GF-D8 (cell line): ENCODE measurements around the gene MTHFD1.

Experiments
- DNase-seq: peaks from one replicate; lab custom pipeline; 2025; lab: John Stamatoyannopoulos, UW

The MTHFD1 gene

DNA sequence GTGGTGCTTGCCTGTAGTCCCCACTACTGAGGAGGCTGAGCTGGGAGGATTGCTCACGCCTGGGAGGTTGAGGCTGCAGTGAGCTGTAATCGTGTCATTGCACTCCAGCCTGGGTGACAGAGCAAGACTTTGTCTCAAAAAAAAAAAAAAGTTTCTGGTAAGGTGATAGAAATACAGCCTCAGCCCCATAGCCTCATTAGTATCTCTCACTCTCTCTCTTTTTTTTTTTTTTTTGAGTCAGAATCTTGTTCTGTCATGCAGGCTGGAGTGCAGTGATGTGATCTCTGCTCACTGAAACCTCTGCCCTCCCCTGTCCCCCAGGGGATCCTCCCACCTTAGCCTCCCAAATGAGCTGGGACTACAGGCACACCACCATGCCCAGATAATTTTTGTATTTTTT is 19.2 kb downstream of the MTHFD1 start:
- DNase-seq, result no peak

DNA sequence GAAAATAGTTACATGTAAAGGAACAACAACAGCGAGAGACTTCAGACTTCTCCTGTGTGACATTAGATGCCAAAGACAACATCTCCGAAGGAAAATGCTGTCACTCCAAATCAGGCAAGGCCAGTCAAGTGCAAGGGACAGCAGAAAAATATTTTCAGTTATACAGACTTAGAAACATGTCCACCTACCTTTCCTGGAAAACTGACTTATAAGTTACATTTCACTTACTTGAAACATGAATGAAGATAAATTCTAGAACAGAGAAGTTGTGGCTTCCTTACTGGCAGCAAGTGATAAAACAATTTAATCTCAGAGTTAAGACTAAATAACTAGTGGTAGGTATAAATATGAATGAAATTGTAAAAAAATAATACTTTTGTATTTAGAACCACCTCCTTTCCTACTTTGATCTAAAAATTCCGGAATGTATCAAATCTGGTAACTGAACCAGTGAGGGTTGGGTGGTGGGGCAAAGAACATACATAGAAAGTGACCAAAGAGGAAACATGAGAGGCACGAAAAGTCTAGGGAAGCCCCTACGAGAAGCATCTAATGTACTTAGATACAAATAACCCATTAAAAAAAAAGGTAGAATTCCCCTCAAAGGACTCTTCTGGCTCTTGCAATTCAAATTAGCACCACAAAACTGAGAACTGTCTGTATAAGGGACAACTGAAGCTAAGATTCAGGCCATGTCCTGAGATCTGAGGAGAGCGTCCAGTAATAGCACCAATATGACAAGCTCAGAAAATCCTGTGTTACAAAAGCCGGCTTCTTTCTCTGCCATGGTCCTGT is 21.2 kb downstream of the MTHFD1 start:
- DNase-seq, result no peak

DNA sequence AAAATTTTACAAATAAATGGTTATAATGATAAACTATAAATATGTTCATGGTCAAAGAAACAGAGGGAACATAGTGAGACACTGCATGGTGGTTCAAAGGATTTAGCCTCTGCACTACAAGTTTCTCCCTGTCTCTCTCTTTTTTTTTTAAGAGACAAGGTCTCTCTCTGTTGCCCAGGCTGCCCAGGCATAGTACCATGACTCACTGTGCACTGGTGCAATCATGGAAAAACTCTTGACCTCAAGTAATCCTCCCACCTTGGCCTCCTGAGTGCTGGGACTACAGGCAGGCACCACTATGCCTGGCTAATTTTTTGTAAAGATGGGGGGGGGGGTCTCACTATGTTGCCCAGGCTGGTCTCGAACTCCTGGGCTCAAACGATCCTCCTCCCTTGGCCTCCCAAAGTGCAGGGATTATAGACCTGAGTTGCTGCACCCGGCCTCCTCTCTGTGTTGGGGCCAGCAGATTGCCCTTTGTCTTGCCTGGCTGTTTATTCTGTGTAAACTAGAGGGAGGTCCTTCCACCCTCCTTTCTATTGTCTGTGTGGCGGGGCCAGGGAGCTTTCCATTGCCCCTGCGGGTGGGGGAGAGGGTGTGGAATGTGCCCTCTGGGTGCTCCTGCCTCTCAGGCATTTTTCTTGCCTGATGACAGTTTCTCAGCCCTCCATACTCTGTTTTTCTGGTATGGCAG is 22.1 kb downstream of the MTHFD1 start:
- no peak for DNase-seq

DNA sequence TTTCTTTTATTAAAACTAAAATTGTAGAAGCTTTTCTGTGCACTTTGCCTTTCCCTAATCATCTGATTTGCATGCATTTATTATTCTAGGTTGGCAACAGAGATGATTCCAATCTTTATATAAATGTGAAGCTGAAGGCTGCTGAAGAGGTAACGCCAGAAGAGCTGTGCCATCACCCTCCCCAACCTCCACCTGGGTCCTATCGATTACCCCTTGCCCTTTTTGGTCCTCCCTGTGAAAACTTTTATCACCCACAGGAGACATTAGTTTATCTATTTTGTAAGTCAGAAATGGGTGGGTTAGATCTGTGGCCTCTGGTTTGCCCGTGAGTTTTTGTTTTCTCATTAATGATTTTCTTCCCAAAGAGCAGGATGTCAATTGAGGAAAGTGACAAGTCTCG is 22.8 kb downstream of the MTHFD1 start:
- no peak for DNase-seq

DNA sequence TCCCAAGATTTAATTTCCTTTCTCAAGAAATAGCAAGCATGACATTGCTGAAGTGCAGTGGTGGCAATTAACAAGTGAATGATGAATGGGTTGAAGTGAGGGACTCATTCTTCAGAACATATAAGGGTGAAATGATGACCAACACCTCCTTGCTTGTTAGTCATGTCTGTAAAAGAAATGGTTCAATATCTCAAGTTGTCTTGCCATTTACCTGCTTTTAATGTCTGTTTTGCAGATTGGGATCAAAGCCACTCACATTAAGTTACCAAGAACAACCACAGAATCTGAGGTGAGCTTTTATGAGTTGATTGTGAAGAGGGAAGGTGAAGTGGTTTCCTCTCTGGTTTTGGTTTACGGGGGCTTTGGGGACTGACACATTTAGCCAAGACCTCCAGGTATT is 24.1 kb downstream of the MTHFD1 start:
- DNase-seq, result no peak

DNA sequence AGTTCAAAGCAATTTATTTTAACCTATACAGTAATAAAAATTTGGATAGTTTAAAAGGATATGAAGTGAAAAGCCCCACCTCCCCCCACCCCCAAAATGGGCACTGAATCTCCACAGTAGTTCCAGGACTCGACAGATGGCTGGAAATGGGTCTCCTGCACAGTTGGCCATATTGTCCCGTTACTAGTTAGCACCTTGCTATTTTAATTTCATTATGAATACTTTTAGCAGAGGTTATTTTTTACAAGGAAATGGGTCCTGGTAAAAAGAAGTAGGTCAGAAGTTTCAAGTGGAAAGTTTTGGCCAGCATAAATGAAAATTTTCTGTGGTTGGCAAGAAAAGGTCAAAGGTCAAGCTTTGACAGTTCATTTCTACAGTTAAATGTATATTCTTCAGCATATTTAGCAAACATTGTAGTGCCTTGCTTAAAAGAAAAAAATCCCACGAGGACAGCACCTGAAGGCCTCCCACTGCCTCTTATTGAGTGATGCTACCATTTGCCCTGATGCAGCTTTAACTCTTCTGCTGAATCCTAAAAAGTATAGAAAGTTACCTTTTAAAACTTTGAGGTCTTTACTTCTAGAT is 28.3 kb downstream of the MTHFD1 start:
- no peak for DNase-seq

DNA sequence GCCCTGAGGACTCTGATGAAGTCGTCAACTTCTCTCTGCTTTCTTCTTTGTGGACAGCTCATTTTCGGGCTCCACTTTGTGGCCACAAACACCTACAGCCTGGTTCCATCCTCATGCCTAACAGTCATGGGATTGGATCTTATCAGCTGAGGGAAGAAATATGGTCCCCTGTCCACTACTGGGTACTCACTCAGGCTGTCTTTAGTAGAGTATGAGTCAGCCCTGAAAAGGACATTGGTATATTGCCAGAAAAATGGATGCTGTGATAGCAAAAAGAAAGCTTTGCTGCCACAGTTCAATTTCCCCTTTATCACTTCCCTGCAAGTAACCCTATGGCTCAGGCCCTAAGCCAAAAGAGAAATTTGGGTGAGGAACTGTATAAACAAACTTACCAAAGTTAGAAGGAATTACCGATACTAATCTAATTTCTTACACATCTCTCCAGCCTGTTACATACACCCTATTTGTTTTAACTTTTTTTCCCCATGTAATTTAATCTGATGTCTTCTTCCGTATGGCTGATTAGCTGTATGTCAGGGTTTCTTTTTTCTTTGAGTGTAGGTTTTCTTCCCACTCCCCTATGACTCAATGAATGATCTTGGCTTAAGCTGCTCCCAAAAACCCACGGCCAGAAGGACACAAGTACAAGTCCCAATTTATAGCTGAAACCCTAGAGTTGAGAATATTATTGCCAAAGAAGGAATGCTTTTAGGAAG is 29.1 kb downstream of the MTHFD1 start:
- DNase-seq, result no peak

DNA sequence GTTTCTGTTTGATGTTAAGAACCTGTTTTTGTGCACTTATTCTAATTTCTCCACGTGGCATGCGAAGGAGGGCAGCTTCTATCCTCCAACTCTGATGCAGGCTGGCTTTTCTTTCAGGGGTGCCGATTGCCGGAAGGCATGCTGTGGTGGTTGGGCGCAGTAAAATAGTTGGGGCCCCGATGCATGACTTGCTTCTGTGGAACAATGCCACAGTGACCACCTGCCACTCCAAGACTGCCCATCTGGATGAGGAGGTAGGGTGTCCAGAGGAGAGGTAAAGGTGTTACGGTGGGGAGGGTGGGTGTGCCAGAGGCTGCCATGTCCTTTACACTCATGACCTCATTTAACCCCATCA is 29.6 kb downstream of the MTHFD1 start:
- DNase-seq, result no peak

DNA sequence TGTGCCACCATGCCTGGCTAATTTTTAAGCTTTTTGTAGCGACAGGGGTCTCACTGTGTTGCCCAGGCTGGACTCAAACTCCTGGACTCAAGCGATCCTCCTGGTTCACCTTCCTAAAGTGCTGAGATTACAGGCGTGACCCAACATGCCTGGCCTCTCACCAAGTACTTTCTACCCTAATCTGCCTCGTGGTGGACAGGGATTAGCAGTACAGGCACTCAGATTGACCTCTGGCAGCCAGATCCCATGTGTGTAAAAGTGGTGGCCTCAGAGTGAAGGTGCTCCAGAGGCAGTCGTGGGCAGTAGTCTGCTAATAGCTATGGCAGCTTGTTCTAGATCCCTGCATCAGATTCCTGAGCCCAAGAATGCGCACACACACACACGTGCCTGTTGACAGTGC is 30.9 kb downstream of the MTHFD1 start:
- no peak for DNase-seq

DNA sequence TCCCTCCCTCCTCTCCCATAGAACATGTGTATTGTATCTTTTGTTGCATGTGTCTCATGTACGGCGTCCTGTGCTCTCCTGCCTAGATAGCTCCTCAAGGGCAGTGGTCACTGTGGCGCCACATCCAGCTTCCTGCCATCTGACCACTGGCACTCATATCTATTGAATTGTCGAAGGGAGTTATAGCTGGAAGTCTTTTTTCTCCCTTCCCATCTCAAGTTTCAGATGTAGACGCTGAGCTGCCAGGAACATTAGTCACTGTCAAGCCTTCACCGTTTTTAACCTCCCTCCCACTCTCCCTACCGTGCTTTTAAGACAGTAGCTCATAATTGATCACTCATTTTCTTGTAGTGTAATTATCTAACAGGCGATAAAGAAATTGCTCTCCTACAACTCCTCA is 33.0 kb downstream of the MTHFD1 start:
- no peak for DNase-seq

DNA sequence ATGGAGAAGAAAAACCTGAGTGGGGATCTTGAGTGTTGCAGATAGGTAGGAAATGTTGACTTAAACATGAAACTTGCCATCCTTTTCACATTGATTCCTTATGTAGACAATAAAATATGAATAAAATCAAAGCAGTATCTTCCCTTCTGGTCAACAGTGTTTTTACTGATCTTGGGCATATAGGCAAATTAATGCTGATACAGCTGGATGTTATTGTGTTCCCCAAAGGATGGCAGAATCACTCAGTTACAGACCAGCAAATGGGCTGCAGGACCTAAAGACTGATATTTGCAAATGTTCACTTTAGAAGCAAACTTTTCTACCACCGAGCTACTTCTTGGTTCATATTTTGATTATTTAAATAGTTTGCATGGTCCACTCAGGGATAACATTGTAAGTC is 33.9 kb downstream of the MTHFD1 start:
- DNase-seq, result no peak

DNA sequence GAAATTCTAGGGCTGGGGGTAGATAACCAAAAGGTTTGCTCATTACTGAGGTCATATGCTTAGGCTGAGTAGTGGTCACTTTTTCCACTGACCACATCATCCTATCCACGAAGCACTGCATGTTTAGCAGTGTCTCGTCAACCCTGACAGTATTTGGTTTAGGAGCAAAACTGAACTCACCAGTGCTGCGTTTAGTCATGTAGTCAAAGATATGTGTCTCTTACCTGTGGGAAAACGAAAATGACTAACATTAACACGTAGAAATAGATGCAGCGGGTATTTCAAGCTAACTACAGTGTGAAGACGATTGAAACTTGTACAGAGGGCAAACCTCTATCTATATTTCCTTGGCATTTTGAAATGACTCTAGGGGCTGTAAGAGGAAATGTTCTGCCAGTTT is 34.6 kb downstream of the MTHFD1 start:
- DNase-seq, result no peak

DNA sequence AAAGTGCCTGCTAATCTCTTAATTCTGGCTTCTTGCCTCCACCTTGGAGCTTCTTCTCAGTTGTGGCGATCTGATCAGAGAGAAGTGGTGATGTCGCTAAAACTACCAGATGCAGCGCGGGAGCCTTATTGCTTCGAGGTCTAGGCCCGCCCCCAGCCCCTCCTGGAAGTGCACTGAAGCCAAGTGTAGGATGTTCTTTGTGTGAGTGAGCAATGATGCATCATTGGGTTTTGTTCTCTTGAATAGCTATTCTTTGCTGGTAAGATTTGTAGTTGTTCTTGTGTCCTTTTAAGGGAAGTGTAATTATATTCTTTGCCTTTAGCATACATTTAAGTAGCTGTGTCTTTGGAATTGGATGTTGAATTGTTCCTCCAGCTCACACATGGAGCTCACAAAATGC is 35.8 kb downstream of the MTHFD1 start:
- DNase-seq, result no peak

DNA sequence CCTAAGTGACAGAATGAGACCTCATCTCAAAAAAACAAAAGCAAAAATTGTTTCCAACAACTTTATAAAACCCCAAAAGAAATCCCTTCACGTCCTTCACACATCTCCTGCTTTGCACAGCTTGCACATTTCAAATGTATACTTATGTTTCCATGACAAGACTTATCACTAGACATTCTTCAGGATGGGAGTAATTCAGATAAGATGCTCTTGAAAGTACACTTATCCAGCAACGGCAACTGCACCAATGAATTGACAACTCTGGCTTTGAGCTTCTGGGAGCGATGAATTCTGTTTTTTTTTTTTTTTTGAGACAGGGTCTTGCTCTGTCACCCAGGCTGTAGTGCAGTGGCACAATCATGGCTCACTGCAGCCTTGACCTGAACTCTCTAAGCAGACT is 46.4 kb downstream of the MTHFD1 start:
- DNase-seq, result no peak

DNA sequence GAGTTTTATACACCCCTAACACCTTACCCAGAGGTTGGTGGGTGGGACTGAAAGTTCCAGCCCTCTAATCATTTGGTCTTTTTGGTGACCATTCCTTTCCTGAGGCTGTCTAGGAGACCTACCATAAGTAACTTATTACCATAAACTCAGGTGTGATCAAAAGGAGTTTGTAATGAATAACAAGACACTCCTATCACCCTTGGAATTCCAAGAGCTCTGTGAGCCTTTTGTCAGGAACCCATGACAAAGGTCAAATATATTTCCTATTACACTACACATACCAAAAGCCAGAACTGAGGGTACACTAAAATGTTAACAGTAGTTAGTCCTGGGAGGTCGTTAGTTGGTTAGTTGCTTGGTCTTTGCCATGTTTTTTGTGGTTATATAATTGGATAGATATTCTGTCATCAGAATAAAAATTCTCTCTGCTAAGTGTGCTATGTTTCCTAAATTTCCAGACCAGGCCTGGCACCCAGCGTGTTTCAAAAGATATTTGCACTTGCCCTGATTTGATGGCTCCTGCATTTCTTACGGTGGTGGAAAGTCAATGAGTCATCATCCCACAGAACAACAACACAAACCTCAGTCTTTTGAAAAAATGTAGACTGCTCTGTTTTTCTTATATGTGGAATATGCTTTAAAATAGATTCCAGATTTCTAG is 50.2 kb downstream of the MTHFD1 start:
- no peak for DNase-seq

DNA sequence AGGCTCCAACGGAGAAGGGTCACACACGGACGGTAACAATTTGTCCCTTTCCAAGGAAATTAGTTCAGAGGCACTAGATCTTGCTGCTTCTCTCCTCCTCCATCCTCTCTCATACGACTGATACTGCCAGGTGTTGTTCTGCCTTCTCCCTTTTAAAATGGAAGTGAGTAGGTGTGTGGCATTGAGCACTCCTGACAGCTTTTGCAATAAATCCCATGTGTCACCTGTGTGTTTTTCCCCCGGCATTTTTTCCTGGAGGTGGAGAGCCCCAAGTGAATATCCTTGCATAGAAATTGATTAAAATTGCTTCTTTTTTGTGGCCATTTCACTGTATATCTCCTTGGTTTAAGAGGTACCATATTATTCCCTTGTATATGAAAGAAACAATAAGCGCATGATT is 51.0 kb downstream of the MTHFD1 start:
- DNase-seq, result no peak

DNA sequence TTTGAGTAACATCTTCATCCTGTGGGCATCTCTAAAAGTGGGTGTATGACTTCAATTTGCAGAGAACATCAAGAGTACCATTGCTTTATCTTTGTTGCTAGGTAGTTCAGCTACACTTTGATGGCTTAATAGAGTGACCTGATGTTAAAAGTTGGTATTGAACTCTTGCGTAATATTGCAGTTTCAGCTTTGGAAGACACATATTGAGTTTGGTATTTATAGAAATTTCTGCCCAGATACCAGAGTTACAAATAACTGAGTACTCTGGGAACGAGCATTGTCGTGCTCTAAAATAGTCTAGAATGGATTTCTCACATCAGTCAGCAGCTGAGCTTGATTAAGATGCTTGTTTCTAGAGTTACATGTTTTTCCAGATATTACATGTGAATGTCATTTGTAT is 52.3 kb downstream of the MTHFD1 start:
- DNase-seq, result no peak

DNA sequence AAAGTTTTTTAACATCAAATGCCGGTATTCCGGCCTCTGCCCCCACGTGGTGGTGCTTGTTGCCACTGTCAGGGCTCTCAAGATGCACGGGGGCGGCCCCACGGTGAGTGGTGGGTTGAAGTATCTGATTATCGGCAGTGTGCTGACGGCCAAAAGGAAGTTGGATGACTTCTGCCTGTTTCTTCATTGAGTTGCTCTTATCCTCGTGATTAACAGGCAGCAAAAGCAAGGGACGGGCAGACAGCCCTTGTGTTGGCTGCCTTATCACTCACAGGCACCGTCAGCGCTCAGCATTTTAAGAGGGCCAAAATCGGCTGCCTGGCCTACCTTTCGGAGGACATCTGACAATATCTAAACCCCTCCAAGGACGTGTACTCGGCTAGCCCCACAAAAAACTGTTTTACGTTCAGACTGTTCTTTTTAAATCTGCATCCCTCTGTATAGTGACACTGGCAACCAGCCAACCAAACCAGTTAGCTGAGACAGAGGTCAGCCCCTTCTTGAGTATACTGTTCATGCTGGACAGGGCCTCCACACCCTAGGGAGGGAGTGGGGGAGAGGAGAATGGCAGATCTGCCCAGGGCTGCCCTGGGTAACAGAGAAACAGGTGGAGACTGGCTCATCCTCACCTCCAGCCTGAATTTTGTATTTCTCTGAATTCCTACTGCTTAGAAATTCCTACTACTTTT is 54.3 kb downstream of the MTHFD1 start:
- no peak for DNase-seq

DNA sequence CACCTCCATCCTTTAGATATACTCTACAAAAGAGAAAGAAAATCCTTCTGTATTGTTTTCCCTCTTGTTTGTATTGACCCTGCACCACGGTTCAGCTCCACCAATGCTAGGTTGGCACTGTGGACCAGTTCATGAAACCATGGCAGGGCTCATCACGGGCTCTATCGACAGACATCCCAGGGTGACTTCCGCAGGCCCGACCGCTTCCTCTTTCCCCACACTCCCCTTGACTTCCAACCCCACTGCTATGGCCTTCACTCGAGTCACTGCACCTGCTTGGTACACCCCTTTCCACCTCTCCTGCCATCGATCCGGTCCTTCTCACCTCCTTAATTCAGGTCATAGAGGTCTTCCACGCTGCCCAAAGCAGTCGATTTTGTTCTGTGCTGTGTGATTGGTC is 56.0 kb downstream of the MTHFD1 start:
- DNase-seq, result no peak

DNA sequence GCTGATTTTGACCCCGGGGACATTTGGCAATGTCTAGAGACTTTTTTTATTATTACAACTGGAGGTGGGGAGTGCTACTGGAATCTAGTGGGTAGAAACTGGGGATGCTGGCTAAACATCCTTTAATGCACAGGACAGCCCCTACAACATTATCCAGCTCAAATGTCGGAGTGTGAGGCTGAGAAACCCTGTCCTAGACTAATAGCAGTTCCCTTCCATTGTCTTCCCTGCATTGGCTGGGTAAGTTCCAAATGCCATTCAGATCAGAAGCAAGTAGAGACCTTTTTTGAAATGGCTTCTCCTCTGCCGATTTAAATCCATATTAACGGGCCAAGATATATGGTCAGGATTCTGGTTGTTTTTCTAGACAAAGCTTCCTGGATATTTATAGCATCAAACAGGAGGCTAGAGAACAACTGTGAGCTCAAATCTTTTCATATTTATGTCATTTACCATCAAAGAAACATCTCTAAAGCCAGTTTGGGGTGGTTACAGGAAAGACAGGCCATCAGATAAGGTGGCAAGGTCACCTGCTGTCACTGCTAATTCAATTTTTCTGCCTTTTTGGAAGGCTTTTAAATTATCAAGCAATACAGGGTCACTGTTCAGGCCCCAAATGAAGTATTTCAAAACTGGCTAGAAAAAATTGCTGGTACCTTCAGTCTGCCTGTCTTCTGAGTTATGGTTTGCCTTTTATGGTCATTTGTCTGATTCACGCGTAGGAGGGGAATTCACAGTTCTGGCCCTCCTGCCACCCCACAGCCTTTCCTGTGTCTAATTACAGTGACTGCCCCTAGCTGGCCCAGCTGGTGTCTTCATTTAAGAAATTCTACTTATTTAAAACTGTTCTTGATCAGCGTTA is 57.1 kb downstream of the MTHFD1 start:
- no peak for DNase-seq
